ENCODE results near the gene OGDH. TPM values are rescaled to one million over a fixed set of nuclear protein-coding genes. Genes with fewer than 3 reads are reported as not detected.

OGDH gene
- polyA plus RNA-seq, 3 donors: 41.0 to 74.1 (median 49.9) TPM

GRCh38 chr7:44617225-44617890 is 10.9 kb downstream of the OGDH start:
- H4K20me1 ChIP-seq (ENCODE audit: insufficient read depth, low read length): no peaks in the 10 kb centered on the region
- WGBS (ENCODE audit: insufficient coverage): no CpG with 5 or more reads among the region's 2 CpGs
- DNase-seq: peak in 2 of 3 donors; percentile 46 to 64
- H3K36me3 Mint-ChIP-seq: peaks cover 34 to 36% of the 10 kb centered on the region in 2 donors
- H3K4me2 ChIP-seq (replicated peaks; ENCODE audit: extremely low read depth, low read length, poor library complexity, severe bottlenecking): no peak overlapping the region
- peaks cover 0 to 3% of the 10 kb centered on the region in 2 donors for H3K9me3 ChIP-seq (replicated peaks in 1 of 2; ENCODE audit: control insufficient read depth in 1 of 2, insufficient read depth in 1 of 2, low read length in 2 of 2)
- H3K9ac ChIP-seq (ENCODE audit: insufficient read depth, low read length, poor library complexity, severe bottlenecking): no peak overlapping the region
- H3K4me3 Mint-ChIP-seq: no peak overlapping the region
- peaks cover 77% of the 10 kb centered on the region for H3K4me1 Mint-ChIP-seq
- H3K36me3 ChIP-seq (replicated peaks in 1 of 2; ENCODE audit: control insufficient read depth in 1 of 2, insufficient read depth in 2 of 2, low read length in 2 of 2): peaks cover 8 to 16% of the 10 kb centered on the region in 2 donors
- intact Hi-C loops (cut with micrococcal nuclease): no loop called here
- peak overlapping the region; percentile 42 to 98 (median 72) for H3K27ac Mint-ChIP-seq
- peak overlapping the region in 1 of 2 donors; percentile 61 for H3K27ac ChIP-seq (ENCODE audit: low read depth in 1 of 2, low read length in 2 of 2)
- H3K4me3 ChIP-seq (replicated peaks in 1 of 3; ENCODE audit: low read depth in 2 of 3, low read length in 3 of 3): no peak overlapping the region
- no peaks in the 10 kb centered on the region for H3K27me3 ChIP-seq (ENCODE audit: control insufficient read depth in 2 of 2, insufficient read depth in 2 of 2, low read length in 2 of 2)
- peaks cover 3 to 8% (median 5%) of the 10 kb centered on the region in 7 donors for H3K9me3 Mint-ChIP-seq
- no peak overlapping the region for H2AFZ ChIP-seq (ENCODE audit: insufficient read depth, low read depth, low read length, poor library complexity, severe bottlenecking)
- H3K4me1 ChIP-seq (ENCODE audit: control insufficient read depth in 1 of 2, insufficient read depth in 2 of 2, low read length in 2 of 2): peaks cover 49 to 79% of the 10 kb centered on the region in 2 donors
- TF ChIP-seq, protein P1, sequence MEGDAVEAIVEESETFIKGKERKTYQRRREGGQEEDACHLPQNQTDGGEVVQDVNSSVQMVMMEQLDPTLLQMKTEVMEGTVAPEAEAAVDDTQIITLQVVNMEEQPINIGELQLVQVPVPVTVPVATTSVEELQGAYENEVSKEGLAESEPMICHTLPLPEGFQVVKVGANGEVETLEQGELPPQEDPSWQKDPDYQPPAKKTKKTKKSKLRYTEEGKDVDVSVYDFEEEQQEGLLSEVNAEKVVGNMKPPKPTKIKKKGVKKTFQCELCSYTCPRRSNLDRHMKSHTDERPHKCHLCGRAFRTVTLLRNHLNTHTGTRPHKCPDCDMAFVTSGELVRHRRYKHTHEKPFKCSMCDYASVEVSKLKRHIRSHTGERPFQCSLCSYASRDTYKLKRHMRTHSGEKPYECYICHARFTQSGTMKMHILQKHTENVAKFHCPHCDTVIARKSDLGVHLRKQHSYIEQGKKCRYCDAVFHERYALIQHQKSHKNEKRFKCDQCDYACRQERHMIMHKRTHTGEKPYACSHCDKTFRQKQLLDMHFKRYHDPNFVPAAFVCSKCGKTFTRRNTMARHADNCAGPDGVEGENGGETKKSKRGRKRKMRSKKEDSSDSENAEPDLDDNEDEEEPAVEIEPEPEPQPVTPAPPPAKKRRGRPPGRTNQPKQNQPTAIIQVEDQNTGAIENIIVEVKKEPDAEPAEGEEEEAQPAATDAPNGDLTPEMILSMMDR (IDR thresholded peaks at IDR 0.05): no peak
- peaks cover 96% of the 10 kb centered on the region for H3K79me2 ChIP-seq (ENCODE audit: insufficient read depth, low read length)
- H3K27me3 Mint-ChIP-seq (ENCODE audit: low read depth in 3 of 3): peaks cover 0 to 4% (median 0%) of the 10 kb centered on the region in 3 donors

- H3K36me3 Mint-ChIP-seq: peaks cover 36 to 40% of the 10 kb centered on the region in 2 donors
- no peak overlapping the region for H3K9ac ChIP-seq (ENCODE audit: insufficient read depth, low read length, poor library complexity, severe bottlenecking)
- no peak overlapping the region for H3K4me2 ChIP-seq (replicated peaks; ENCODE audit: extremely low read depth, low read length, poor library complexity, severe bottlenecking)
- peaks cover 56 to 85% of the 10 kb centered on the region in 2 donors for H3K4me1 ChIP-seq (ENCODE audit: control insufficient read depth in 1 of 2, insufficient read depth in 2 of 2, low read length in 2 of 2)
- H3K27me3 ChIP-seq (ENCODE audit: control insufficient read depth in 2 of 2, insufficient read depth in 2 of 2, low read length in 2 of 2): no peaks in the 10 kb centered on the region
- WGBS (ENCODE audit: insufficient coverage): no CpG with 5 or more reads among the region's 1 CpG
- H3K36me3 ChIP-seq (replicated peaks in 1 of 2; ENCODE audit: control insufficient read depth in 1 of 2, insufficient read depth in 2 of 2, low read length in 2 of 2): peaks cover 8 to 16% of the 10 kb centered on the region in 2 donors
- H3K27me3 Mint-ChIP-seq (ENCODE audit: low read depth in 3 of 3): peaks cover 0 to 4% (median 0%) of the 10 kb centered on the region in 3 donors
- peaks cover 3 to 8% (median 5%) of the 10 kb centered on the region in 7 donors for H3K9me3 Mint-ChIP-seq
- DNase-seq: no peak
- H3K27ac Mint-ChIP-seq: peak overlapping the region in 5 of 7 donors; percentile 70 to 98 (median 84)
- H3K4me3 Mint-ChIP-seq: no peak overlapping the region
- peaks cover 84% of the 10 kb centered on the region for H3K4me1 Mint-ChIP-seq
- intact Hi-C loops (cut with micrococcal nuclease): loop anchor here in 1 of 2 donors (2.0 kb wide), 1 partner anchor 17 kb away; no protein-coding TSS in a partner anchor
- H3K79me2 ChIP-seq (ENCODE audit: insufficient read depth, low read length): peaks cover 96% of the 10 kb centered on the region
- no peak overlapping the region for H2AFZ ChIP-seq (ENCODE audit: insufficient read depth, low read depth, low read length, poor library complexity, severe bottlenecking)
- H3K4me3 ChIP-seq (replicated peaks in 1 of 3; ENCODE audit: low read depth in 2 of 3, low read length in 3 of 3): no peak overlapping the region
- H3K9me3 ChIP-seq (replicated peaks in 1 of 2; ENCODE audit: control insufficient read depth in 1 of 2, insufficient read depth in 1 of 2, low read length in 2 of 2): peaks cover 0 to 3% of the 10 kb centered on the region in 2 donors
- TF ChIP-seq, protein P1 (IDR thresholded peaks at IDR 0.05): no peak
- peak overlapping the region in 1 of 2 donors; percentile 61 for H3K27ac ChIP-seq (ENCODE audit: low read depth in 1 of 2, low read length in 2 of 2)
- no peaks in the 10 kb centered on the region for H4K20me1 ChIP-seq (ENCODE audit: insufficient read depth, low read length)
These were observed 11.6 kb downstream of the OGDH start for GRCh38 chr7:44618045-44618444.

Data from CD14-positive monocyte (primary cell).